HG03097 (cell line): ENCODE measurements around the gene CDK2.

Source experiments
- ATAC-seq: cut with Tn5 transposase; IDR thresholded peaks from one replicate; pipeline ENCODE4 v1.9.1; 2021; ENCODE audit not compliant: unreplicated experiment, low FRiP score

The CDK2 gene

DNA sequence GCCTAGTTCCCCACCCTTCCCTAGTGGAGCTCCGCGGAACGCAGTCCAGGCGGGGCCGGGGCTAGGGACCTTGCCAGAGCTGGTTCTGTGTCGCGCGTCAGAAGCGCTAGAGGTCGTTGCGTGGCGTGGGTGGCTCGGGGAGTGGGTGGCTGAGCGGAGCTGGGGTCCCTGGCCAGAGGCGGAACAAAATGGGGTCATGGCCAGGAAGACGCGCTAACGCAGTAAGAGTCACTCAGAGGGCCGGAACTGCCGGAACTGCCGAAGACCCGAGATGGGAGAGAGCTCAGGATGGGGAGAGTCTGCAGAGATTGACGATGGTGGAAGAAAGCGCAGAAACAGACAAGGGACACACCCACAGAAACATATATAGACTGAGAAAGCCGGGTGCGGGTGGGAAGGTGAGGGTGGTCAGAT lies 30.9 kb upstream of the CDK2 start:
- no peak for ATAC-seq

DNA sequence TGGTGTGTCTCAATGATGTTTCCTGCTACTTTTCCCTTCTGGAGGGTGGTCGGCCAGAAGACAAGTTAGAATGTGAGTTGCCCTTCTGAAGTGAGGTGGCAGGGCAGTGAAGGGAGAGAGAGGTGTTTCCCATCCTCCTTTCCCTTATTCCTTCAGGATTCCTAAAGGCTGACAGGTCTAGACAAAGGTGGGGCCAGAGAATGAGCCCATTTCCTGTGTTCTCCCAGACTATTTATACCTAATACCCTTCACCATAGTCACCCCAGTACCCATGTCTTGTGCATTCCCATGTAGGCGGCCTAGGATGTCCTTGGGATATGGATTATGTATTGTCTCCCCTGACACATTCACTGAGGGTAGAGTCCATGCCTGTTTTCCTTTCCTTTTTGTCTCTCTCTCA lies 28.6 kb upstream of the CDK2 start:
- no peak for ATAC-seq

DNA sequence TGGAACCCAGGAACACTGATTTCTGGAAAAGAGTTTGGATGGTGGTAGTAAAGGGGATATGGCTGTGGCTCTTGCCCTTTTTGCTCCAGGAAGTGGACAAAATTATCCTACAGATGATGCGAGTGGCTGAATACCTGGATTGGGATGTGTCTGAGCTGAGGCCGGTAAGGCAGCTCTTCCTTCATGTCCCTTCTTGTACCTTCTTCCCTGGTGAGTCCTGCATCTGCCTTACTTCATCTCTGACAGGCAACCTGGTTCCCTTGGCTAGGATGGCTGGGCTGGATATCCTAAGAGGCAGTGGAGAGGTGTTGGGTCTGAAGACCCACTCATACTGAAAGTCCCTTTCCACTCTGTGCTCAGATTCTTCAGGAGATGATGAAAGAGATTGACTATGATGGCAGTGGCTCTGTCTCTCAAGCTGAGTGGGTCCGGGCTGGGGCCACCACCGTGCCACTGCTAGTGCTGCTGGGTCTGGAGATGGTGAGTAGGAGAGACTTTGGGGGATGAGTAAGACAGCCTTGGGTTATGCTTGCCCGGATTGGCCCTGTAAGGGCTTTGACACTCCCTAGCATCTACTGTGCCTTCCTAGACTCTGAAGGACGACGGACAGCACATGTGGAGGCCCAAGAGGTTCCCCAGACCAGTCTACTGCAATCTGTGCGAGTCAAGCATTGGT lies 27.7 kb upstream of the CDK2 start:
- no peak for ATAC-seq

DNA sequence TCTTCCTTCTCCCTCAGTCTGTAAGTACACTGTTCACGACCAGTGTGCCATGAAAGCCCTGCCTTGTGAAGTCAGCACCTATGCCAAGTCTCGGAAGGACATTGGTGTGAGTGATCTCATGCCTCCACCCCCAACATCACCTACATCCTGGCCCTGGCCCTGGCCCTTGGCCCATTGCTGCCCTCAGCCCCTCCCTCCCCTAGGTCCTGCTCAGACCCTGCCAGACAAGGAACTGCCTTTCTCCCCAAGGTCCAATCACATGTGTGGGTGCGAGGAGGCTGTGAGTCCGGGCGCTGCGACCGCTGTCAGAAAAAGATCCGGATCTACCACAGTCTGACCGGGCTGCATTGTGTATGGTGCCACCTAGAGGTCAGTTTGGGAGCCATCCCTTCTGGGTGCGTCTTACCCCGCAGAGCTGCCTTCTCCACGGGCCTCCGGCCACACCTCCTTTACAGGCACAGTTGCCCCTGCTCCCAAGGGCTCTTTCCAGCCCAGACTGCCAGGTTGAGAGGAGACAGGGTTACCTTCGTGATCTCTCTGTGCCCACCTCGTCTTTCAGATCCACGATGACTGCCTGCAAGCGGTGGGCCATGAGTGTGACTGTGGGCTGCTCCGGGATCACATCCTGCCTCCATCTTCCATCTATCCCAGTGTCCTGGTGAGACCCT lies 26.4 kb upstream of the CDK2 start:
- ATAC-seq = peak; percentile 71

GRCh38 chr12:55942055-55942454 lies 24.6 kb upstream of the CDK2 start:
- no peak for ATAC-seq

DNA sequence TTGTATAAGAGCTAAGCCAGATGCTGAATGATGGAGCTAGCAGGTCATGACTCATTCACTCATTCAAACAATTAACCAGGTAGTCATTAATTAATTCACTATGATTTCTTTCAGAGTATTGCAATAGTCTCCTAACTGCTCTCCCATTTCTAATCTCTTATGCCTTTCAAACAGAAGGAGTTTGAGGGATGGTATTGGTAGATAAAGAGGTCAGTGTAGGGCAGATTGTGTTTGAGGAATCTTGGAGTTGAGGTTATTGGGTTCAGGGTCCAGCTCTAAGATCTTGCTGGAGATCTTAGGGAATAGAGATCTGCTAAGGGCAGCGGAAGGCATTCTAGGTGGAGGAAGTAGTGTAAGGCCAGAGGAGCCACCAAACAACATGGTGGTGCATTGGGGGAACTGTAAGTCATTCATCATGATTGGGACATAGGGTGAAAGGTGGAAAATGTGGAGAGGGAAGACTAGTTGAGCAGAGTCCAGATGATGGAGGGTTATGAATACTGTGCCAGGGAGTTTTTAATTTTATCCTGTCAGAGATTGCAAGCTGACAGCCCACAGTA lies 24.0 kb upstream of the CDK2 start:
- ATAC-seq = no peak

GRCh38 chr12:55946553-55946952 lies 20.1 kb upstream of the CDK2 start:
- ATAC-seq = no peak

- no peak for ATAC-seq
Measured at GRCh38 chr12:55955344-55955743, 11.3 kb upstream of the CDK2 start.

- no peak for ATAC-seq
Measured at GRCh38 chr12:55955800-55956508, 10.7 kb upstream of the CDK2 start.

GRCh38 chr12:55957106-55957859 lies 9.3 kb upstream of the CDK2 start:
- ATAC-seq = no peak

GRCh38 chr12:55963760-55964159 lies 2.9 kb upstream of the CDK2 start:
- no peak for ATAC-seq

GRCh38 chr12:55965240-55965639 lies 1.4 kb upstream of the CDK2 start:
- ATAC-seq = no peak

DNA sequence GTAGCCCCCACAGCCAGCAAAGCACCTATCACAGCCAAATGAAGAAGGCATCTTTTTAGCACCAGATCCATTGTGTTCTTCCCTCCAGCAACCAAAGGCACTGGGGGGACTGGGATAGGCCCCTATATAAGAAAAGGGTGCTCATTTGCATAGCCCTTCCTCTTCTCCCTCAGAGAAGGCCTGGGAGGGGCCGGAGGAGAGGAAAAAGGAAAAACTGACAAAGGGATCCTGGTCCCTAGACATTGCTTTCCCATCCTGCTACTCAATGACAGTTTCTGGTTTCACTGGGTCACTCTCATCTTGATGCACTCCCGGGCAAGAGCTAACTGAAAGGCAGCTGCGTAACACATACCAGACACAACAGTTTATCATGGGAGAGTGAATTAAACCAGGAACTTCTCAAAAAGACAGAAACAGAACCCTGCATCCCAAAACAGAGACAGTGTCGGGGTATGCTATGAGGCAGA lies 656 bp upstream of the CDK2 start, which contains the start of gene PMEL:
TSS of gene PMEL (minus strand) at position 102 of the 467 bp plus-strand sequence. CDS start at position 71, 31 bp downstream.
- no peak for ATAC-seq

GRCh38 chr12:55969356-55969755 lies 2.7 kb downstream of the CDK2 start:
- ATAC-seq = no peak

DNA sequence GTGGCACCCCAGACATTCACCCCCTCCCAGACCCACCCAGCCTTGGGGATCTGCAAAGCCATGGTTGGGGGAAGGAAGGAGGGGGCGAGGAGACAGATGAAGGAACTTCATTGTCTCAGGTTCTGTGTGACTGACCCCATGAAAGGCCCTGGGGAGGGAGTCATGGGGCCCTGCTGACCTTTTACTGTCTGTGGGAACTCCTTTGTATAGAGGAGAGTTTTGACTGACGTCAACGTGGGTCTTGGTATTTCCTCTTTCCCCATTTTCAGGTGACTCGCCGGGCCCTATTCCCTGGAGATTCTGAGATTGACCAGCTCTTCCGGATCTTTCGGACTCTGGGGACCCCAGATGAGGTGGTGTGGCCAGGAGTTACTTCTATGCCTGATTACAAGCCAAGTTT lies 4.1 kb downstream of the CDK2 start:
- ATAC-seq = no peak

DNA sequence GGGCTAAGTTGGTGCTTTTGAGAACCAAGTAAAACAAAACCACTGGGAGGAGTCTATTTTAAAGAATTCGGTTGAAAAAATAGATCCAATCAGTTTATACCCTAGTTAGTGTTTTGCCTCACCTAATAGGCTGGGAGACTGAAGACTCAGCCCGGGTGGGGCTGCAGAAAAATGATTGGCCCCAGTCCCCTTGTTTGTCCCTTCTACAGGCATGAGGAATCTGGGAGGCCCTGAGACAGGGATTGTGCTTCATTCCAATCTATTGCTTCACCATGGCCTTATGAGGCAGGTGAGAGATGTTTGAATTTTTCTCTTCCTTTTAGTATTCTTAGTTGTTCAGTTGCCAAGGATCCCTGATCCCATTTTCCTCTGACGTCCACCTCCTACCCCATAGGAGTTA lies 5.4 kb downstream of the CDK2 start:
- ATAC-seq = no peak

DNA sequence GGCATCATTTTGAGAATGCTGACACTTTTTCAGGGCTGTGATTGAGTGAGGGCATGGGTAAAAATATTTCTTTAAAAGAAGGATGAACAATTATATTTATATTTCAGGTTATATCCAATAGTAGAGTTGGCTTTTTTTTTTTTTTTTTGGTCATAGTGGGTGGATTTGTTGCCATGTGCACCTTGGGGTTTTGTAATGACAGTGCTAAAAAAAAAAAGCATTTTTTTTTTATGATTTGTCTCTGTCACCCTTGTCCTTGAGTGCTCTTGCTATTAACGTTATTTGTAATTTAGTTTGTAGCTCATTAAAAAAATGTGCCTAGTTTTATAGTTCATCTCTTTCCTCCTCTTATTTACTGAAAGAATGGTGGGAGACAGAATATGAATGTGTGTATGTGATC lies 5.8 kb downstream of the CDK2 start:
- ATAC-seq = no peak

- ATAC-seq = no peak
Measured at GRCh38 chr12:55972911-55973598, 6.4 kb downstream of the CDK2 start.

DNA sequence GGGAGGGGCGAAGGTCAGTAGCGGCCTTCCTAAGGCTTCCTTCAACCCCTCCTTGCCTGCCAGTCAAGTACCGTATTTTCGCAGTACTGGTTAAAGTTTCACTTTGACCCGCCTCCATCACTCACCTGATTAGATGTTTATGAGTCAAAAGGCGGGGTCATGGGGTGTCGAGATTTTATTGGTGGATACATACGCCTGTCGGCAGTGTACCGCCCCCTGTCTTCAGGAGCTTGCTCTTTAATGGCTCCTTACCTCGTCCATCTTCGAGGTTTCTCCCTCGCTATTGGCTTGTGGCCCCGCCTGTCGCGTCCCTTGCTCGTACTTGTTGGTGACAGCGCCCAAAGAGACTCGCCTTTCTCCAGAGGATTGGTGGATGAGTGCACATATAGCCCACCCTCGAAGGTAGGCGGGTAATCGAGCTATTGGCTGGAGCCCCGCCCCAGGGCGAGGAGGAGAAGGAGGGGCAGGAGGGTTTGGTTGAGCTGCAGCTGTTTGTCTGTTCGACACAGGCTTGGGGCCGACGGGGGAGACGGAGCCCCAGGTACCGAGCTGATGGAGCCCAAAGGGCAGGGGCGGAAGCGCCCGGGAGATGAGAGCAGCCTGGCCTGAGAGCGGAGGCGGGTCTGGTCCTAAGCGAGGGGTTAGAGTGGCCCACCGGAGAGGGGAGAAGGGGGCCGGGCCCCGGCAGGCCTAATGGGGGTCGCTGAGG lies 7.1 kb downstream of the CDK2 start, which contains the start of gene RAB5B:
TSS of gene RAB5B (plus strand) at position 480 of the 709 bp plus-strand sequence. CDS start 12,883 bp downstream, outside the sequence.
- ATAC-seq = peak; percentile 94
